ENCODE measurements around the gene ATG14. TPM values are rescaled to one million over a fixed set of nuclear protein-coding genes. Genes with fewer than 3 reads are reported as not detected.

The ATG14 gene
- total RNA-seq, 2 donors from 2014 or later: 10.6 to 10.9 TPM

- ATAC-seq: no peak
- Histone ChIP-seq H3K4me1 (peaks cover 8% of the 10 kb centered on the region), H3K27ac (no peak overlapping the region), H3K27me3 (no peaks in the 10 kb centered on the region), H3K36me3 (replicated peaks in 1 of 2; ENCODE audit: insufficient read depth in 1 of 2, low read depth in 2 of 2) (no peaks in the 10 kb centered on the region), H3K9me3 (peaks cover 0 to 4% (median 0%) of the 10 kb centered on the region in 3 donors), H3K4me3 (no peak overlapping the region)
- no peak for DNase-seq
- no peak for TF ChIP-seq POLR2A (IDR thresholded peaks at IDR 0.05)
- no peak for TF ChIP-seq CTCF (IDR thresholded peaks at IDR 0.05)
- intact Hi-C loops (cut with DNase I): no loop called here
- 51 to 64% methylated on average over 3 of the region's 3 CpGs for WGBS, 2 donors
Measured at GRCh38 chr14:55317542-55318306, 93.9 kb downstream of the ATG14 start.

GRCh38 chr14:55316564-55316963 is 95.1 kb downstream of the ATG14 start:
- no peak overlapping the region for H3K27ac ChIP-seq

More at GRCh38 chr14:55316564-55316963, 95.1 kb downstream of the ATG14 start:
- H3K27me3 ChIP-seq: no peaks in the 10 kb centered on the region
- intact Hi-C loops (cut with DNase I): no loop called here
- TF ChIP-seq CTCF (IDR thresholded peaks at IDR 0.05): no peak
- TF ChIP-seq POLR2A (IDR thresholded peaks at IDR 0.05): no peak
- ATAC-seq (no peak), DNase-seq (peak in 1 of 4 donors; percentile 18)
- WGBS, 2 donors: 25 to 31% methylated on average over 4 of the region's 4 CpGs
- H3K4me3 ChIP-seq: no peak overlapping the region
- H3K9me3 ChIP-seq: peaks cover 0 to 14% (median 0%) of the 10 kb centered on the region in 3 donors
- no peaks in the 10 kb centered on the region for H3K36me3 ChIP-seq (replicated peaks in 1 of 2; ENCODE audit: insufficient read depth in 1 of 2, low read depth in 2 of 2)
- peaks cover 8% of the 10 kb centered on the region for H3K4me1 ChIP-seq

Small RNAs within 50 kb of the gene (small RNA-seq; reads per million reads assigned to genes)
- not detected for gene AL356801.1

Other genes starting within 250 kb of the ATG14 start
- gene DLGAP5, start 220.2 kb downstream of the ATG14 start, total RNA-seq: not detected
- gene FBXO34, start 140.4 kb downstream of the ATG14 start, total RNA-seq: 10 to 100 TPM; 14.2 to 17.4 TPM
- gene TBPL2, start 28.8 kb upstream of the ATG14 start, total RNA-seq: not detected
- 10 to 100 TPM; 57.0 to 91.8 TPM for gene KTN1, start 168.4 kb upstream of the ATG14 start, total RNA-seq